PC-3 (cell line): ENCODE data around the gene POLR2L. TPM values are rescaled to one million over a fixed set of nuclear protein-coding genes. Genes with fewer than 3 reads are reported as not detected.

Source experiments
- ATAC-seq: fragments of 200-7000 bp; cut with Tn5 transposase; 2 replicates; pipeline ENCODE4 v1.9.1; 2020; ENCODE audit warnings: mild to moderate bottlenecking, moderate library complexity
- BruUV-seq: library from RNA; stranded (reverse); fragments of 400-500 nt; replicated peaks from 2 replicates; lab custom pipeline; 2021; lab: Mats Ljungman, UMichigan
- CTCF ChIA-PET: fragments of 300-600 bp; sonication (Branson Sonifier 250); formaldehyde crosslinking; loops from one replicate; lab custom pipeline; 2022; ENCODE audit warnings: antibody characterized with exemption; lab: Charles Lee
- POLR2A ChIA-PET: fragments of 300-600 bp; sonication (Branson Sonifier 250); formaldehyde crosslinking; loops from one replicate; lab custom pipeline; 2022; ENCODE audit warnings: antibody characterized with exemption; ENCODE audit not compliant: unreplicated experiment; lab: Charles Lee
- DNase-seq: peaks from one replicate; pipeline ENCODE4 v3.0.0-alpha.2; 2015
- H2AFZ ChIP-seq: fragments of 300-600 bp; sonication (generic); 2 replicates; pipeline ENCODE4 v1.6.0; 2016; ENCODE audit warnings: antibody characterized with exemption, low read length
- H3F3A ChIP-seq: fragments of 300-600 bp; sonication (generic); one replicate; pipeline ENCODE4 v1.6.0; 2017; ENCODE audit warnings: antibody characterized with exemption, low read length, control low read depth, mild to moderate bottlenecking; ENCODE audit not compliant: unreplicated experiment
- H3K27ac ChIP-seq: fragments of 300-600 bp; sonication (generic); 2 replicates; pipeline ENCODE4 v1.5.1; 2016; ENCODE audit warnings: mild to moderate bottlenecking, low read length
- H3K27me3 ChIP-seq: fragments of 300-600 bp; sonication (generic); 2 replicates; pipeline ENCODE4 v1.6.1; 2016; ENCODE audit warnings: low read length, mixed read lengths
- H3K36me3 ChIP-seq: fragments of 300-600 bp; sonication (generic); 2 replicates; pipeline ENCODE4 v1.6.1; 2016; ENCODE audit warnings: low read depth, mixed run types, low read length, mixed read lengths
- H3K4me1 ChIP-seq: fragments of 300-600 bp; sonication (generic); 2 replicates; pipeline ENCODE4 v1.5.1; 2016; ENCODE audit warnings: low read length; ENCODE audit not compliant: insufficient read depth
- H3K4me2 ChIP-seq: fragments of 300-600 bp; sonication (generic); 2 replicates; pipeline ENCODE4 v1.6.0; 2016; ENCODE audit warnings: low read length
- H3K4me3 ChIP-seq: fragments of 300-600 bp; sonication (generic); 2 replicates; pipeline ENCODE4 v1.5.1; 2016; ENCODE audit warnings: mild to moderate bottlenecking, low read length, mixed read lengths
- H3K79me2 ChIP-seq: fragments of 300-600 bp; sonication (generic); 2 replicates; pipeline ENCODE4 v1.6.1; 2017; ENCODE audit warnings: low read length, mixed read lengths
- H3K9ac ChIP-seq: fragments of 300-600 bp; sonication (generic); 2 replicates; pipeline ENCODE4 v1.6.0; 2016; ENCODE audit warnings: mild to moderate bottlenecking, low read length
- H3K9me2 ChIP-seq: fragments of 300-600 bp; sonication (generic); replicated peaks from 2 replicates; pipeline ENCODE4 v1.6.1; 2016; ENCODE audit warnings: mixed run types, low read length, mixed read lengths
- H3K9me3 ChIP-seq: fragments of 300-600 bp; sonication (generic); 2 replicates; pipeline ENCODE4 v1.6.1; 2016; ENCODE audit warnings: low read length, mixed read lengths
- H4K20me1 ChIP-seq: fragments of 300-600 bp; sonication (generic); 2 replicates; pipeline ENCODE4 v1.6.1; 2016; ENCODE audit warnings: low read length, mixed read lengths
- EZH2 ChIP-seq: fragments of 300-600 bp; sonication (generic); IDR thresholded peaks from one replicate; pipeline ENCODE4 v1.6.1; 2017; ENCODE audit warnings: antibody characterized with exemption, mild to moderate bottlenecking, low read length; ENCODE audit not compliant: unreplicated experiment
- EZH2phosphoT487 ChIP-seq: fragments of 300-600 bp; sonication (generic); IDR thresholded peaks from 2 replicates; pipeline ENCODE4 v1.6.1; 2018; ENCODE audit warnings: mild to moderate bottlenecking, antibody characterized with exemption, low read length, borderline replicate concordance
- intact Hi-C: fragments of 100-400 bp; cut with micrococcal nuclease; formaldehyde crosslinking; loops from 2 replicates; pipeline ENCODE4 v1.9.0; 2023
- total RNA-seq: library from RNA; depleted of rRNA; stranded (reverse); fragments of >200 nt; gene quantifications from 2 replicates; pipeline ENCODE4 v1.2.3, GENCODE V29; 2014
- TF ChIP-seq, protein P1 (sequence below): fragments of 300-600 bp; sonication (generic); conservative IDR thresholded peaks from 2 replicates; pipeline ENCODE4 v1.5.1; 2017; ENCODE audit warnings: antibody characterized with exemption, low read depth, mild to moderate bottlenecking, low read length

The POLR2L gene
- total RNA-seq, 1 experiment from 2014 or later, result 1,148 TPM

DNA sequence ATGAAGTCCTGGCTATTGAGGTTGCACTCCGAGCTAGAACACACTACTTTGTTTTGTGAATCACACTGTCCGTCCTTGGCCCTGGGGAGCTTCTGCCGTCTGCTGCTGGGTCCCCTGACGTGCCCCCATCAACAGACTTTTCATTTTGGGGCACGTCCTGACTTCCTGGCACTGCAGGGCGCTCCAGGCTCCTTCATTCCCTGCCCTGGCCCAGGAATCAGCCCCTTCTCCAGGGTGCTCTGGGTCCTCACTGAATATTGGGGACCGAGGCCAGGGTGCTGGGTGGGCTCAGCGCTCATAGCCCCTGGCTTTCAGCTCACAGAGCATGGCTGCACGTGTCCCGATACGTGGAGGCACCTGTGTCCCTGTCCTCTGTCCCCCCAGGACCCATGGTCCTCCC lies 22.6 kb upstream of the POLR2L start:
- DNase-seq (no peak), ATAC-seq (no peak)
- H3K9ac ChIP-seq, result no peak overlapping the region
- no peaks in the 10 kb centered on the region for H3K79me2 ChIP-seq
- no peak overlapping the region for H2AFZ ChIP-seq
- no TSS peak for BruUV-seq
- no peaks in the 10 kb centered on the region for H4K20me1 ChIP-seq
- no peak overlapping the region for H3K27ac ChIP-seq
- TF ChIP-seq EZH2phosphoT487 (no peak), EZH2 (no peak)
- TF ChIP-seq, protein P1, sequence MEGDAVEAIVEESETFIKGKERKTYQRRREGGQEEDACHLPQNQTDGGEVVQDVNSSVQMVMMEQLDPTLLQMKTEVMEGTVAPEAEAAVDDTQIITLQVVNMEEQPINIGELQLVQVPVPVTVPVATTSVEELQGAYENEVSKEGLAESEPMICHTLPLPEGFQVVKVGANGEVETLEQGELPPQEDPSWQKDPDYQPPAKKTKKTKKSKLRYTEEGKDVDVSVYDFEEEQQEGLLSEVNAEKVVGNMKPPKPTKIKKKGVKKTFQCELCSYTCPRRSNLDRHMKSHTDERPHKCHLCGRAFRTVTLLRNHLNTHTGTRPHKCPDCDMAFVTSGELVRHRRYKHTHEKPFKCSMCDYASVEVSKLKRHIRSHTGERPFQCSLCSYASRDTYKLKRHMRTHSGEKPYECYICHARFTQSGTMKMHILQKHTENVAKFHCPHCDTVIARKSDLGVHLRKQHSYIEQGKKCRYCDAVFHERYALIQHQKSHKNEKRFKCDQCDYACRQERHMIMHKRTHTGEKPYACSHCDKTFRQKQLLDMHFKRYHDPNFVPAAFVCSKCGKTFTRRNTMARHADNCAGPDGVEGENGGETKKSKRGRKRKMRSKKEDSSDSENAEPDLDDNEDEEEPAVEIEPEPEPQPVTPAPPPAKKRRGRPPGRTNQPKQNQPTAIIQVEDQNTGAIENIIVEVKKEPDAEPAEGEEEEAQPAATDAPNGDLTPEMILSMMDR, result no peak
- H3K4me3 ChIP-seq, result no peak overlapping the region
- ChIA-PET POLR2A (no interaction called here), CTCF (no interaction called here)
- no peaks in the 10 kb centered on the region for H3K4me1 ChIP-seq
- no peaks in the 10 kb centered on the region for H3K27me3 ChIP-seq
- no peaks in the 10 kb centered on the region for H3F3A ChIP-seq
- no peaks in the 10 kb centered on the region for H3K36me3 ChIP-seq
- intact Hi-C loops, result no loop called here
- H3K9me3 ChIP-seq, result no peaks in the 10 kb centered on the region
- no peaks in the 10 kb centered on the region for H3K9me2 ChIP-seq
- H3K4me2 ChIP-seq, result no peak overlapping the region

DNA sequence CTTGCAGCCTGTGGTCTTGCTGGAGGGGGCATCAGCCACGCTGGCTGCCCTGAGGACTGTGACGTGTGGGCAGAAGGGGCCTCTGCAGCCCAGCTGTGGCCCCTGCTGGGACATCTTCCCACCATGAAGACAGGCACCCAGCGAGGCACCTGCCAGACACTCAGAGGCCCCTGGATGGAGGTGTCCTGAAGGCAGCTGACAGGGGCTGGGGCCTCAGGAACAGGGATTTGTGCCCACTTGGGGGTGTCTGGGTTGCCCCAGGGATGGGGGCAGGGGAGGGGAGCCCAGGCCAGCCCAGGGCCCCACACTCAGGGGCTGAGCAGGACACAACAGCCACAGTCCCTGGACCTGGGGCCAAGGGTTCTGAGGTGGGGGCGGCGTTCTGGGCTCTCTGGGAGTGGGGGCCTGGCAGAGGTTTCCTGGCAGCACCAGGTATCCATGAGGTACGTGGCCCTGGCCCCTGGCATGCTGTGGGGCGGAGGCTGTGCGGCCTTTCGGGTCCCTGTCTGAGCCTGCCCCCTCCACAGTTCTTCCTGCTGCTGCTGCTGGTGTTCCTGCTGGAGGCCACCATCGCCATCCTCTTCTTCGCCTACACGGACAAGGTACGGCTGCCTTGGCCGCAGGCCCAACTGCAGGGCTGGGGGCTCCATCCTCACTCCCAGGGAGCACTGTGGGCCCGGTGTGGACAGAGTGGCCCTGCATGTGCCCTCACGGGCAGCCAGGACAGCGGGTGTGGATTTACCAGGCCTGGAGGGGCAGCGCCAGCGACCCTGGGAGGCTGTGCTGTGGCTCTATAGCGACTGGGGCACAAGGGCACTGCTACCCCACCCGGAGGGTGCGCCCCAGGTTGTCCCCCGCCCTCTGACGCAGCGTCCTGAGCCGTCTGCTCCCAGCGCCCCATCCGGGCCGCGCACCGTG lies 21.8 kb upstream of the POLR2L start:
- H3K9me3 ChIP-seq, result no peaks in the 10 kb centered on the region
- H3K9me2 ChIP-seq, result no peaks in the 10 kb centered on the region
- H2AFZ ChIP-seq, result no peak overlapping the region
- H3K27ac ChIP-seq, result no peak overlapping the region
- CTCF ChIA-PET, result no interaction called here
- H3K36me3 ChIP-seq, result no peaks in the 10 kb centered on the region
- no peaks in the 10 kb centered on the region for H4K20me1 ChIP-seq
- POLR2A ChIA-PET, result no interaction called here
- no TSS peak for BruUV-seq
- intact Hi-C loops, result no loop called here
- no peaks in the 10 kb centered on the region for H3K4me1 ChIP-seq
- no peak overlapping the region for H3K9ac ChIP-seq
- H3K4me3 ChIP-seq, result no peak overlapping the region
- DNase-seq, result no peak
- ATAC-seq, result no peak
- H3K27me3 ChIP-seq, result no peaks in the 10 kb centered on the region
- H3K79me2 ChIP-seq, result no peaks in the 10 kb centered on the region
- TF ChIP-seq, protein P1, result no peak
- TF ChIP-seq EZH2 (no peak), EZH2phosphoT487 (no peak)
- no peaks in the 10 kb centered on the region for H3F3A ChIP-seq
- H3K4me2 ChIP-seq, result no peak overlapping the region
